ENCODE data around the gene INKA1. TPM values are rescaled to one million over a fixed set of nuclear protein-coding genes. Genes with fewer than 3 reads are reported as not detected.

The INKA1 gene
- total RNA-seq, 2 experiments from 2014 or later, result 7.9 to 12.8 TPM

DNA sequence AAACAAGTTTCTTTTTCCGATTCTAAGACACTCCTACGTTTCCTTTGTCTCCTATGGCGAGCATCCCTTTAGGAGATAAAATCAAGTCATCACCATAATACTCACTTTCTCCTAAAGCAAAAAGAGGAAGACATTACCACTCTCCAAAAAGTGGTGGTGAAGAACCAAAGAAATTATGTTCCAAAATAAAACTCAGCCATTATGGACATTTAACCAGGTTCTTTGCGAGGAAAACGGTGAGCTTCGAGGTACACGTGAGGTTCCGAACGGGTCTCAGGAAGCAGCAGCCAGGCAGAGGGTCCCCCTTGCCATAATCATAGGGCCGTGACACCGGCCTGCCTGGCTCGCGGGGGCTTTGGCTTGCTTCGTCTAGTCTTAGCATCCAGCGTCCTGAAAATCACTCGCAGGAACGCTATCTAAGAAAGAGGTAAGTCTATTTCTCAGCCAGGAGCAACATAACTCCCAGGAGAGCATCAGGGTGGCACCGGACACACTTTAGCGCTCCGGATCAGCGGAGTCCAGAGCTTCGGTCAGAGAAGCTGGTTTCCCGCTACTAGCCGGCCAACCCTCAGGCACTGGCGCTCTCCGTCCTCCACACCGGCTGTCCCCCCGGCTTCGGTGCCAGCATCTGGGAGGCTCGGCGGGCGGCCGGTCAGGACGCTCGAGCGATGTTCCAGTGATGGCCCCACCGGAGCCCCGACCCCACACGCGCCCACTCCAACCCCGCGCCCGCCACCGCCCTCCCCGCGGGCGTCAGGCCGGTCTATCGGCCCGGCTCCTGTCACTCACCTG, 17.3 kb upstream of the INKA1 start:
- Histone ChIP-seq H3K9me2 (ENCODE audit: insufficient read depth, low read length) (no peaks in the 10 kb centered on the region), H2AFZ (ENCODE audit: low read length) (peak overlapping the region; percentile 28), H3K4me2 (ENCODE audit: low read length) (peak overlapping the region; percentile 78), H3K79me2 (ENCODE audit: insufficient read depth, low read depth, low read length) (peaks cover 23% of the 10 kb centered on the region; the same call in 1 of the 2 replicates), H3K4me1 (ENCODE audit: insufficient read depth, low read length, poor library complexity, severe bottlenecking) (peaks cover 32% of the 10 kb centered on the region), H3K36me3 (ENCODE audit: insufficient read depth, low read length) (peaks cover 27% of the 10 kb centered on the region), H4K20me1 (ENCODE audit: insufficient read depth, low read length) (no peaks in the 10 kb centered on the region), H3K4me3 (ENCODE audit: low read depth, low read length, poor library complexity, severe bottlenecking) (peak overlapping the region; percentile 82), H3K27ac (ENCODE audit: low read depth, low read length, poor library complexity, severe bottlenecking) (no peak overlapping the region), H3K9me3 (ENCODE audit: low read length) (no peaks in the 10 kb centered on the region)
- peak; percentile 37 for DNase-seq (ENCODE audit: low spot score)
- ChIA-PET POLR2A (interaction anchor here (0.7 to 1.4 kb wide), 4 partner anchors 14 to 739 kb away, joined by 3 to 4 read pairs (median 3); no protein-coding TSS in a partner anchor), CTCF (ENCODE audit: unreplicated experiment) (no interaction called here)
- no TSS peak for BruUV-seq (replicated peaks)
- intact Hi-C loops (cut with micrococcal nuclease; ENCODE audit: unreplicated experiment), result loop anchor here (2.0 kb wide), 1 partner anchor 61 kb away; no protein-coding TSS in a partner anchor
- TF ChIP-seq, protein P1, sequence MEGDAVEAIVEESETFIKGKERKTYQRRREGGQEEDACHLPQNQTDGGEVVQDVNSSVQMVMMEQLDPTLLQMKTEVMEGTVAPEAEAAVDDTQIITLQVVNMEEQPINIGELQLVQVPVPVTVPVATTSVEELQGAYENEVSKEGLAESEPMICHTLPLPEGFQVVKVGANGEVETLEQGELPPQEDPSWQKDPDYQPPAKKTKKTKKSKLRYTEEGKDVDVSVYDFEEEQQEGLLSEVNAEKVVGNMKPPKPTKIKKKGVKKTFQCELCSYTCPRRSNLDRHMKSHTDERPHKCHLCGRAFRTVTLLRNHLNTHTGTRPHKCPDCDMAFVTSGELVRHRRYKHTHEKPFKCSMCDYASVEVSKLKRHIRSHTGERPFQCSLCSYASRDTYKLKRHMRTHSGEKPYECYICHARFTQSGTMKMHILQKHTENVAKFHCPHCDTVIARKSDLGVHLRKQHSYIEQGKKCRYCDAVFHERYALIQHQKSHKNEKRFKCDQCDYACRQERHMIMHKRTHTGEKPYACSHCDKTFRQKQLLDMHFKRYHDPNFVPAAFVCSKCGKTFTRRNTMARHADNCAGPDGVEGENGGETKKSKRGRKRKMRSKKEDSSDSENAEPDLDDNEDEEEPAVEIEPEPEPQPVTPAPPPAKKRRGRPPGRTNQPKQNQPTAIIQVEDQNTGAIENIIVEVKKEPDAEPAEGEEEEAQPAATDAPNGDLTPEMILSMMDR (conservative IDR thresholded peaks at IDR 0.05; ENCODE audit: low read length), result no peak
- TF ChIP-seq EZH2phosphoT487 (IDR thresholded peaks at IDR 0.05; ENCODE audit: borderline replicate concordance, low read depth, low read length), result no peak

- H3K4me3 ChIP-seq (ENCODE audit: low read depth, low read length, poor library complexity, severe bottlenecking), result peak within 1 kb of the TSS; percentile 82
- no peaks in the 10 kb centered on the region for H3K9me3 ChIP-seq (ENCODE audit: low read length)
- peaks cover 19% of the 10 kb centered on the region; the same call in 1 of the 2 replicates for H3K79me2 ChIP-seq (ENCODE audit: insufficient read depth, low read depth, low read length)
- DNase-seq (ENCODE audit: low spot score), result peak; percentile 100
- H4K20me1 ChIP-seq (ENCODE audit: insufficient read depth, low read length), result no peaks in the 10 kb centered on the region
- H3K4me1 ChIP-seq (ENCODE audit: insufficient read depth, low read length, poor library complexity, severe bottlenecking), result peaks cover 32% of the 10 kb centered on the region
- peaks cover 21% of the 10 kb centered on the region for H3K36me3 ChIP-seq (ENCODE audit: insufficient read depth, low read length)
- peak within 1 kb of the TSS; percentile 68 for H2AFZ ChIP-seq (ENCODE audit: low read length)
- intact Hi-C loops (cut with micrococcal nuclease; ENCODE audit: unreplicated experiment), result loop anchor here (2.0 kb wide), 1 partner anchor 62 kb away; no protein-coding TSS in a partner anchor
- no TSS peak for BruUV-seq (replicated peaks)
- TF ChIP-seq, protein P1 (conservative IDR thresholded peaks at IDR 0.05; ENCODE audit: low read length), result no peak
- TF ChIP-seq EZH2phosphoT487 (IDR thresholded peaks at IDR 0.05; ENCODE audit: borderline replicate concordance, low read depth, low read length), result no peak
- CTCF ChIA-PET (ENCODE audit: unreplicated experiment), result no interaction called here
- peak within 1 kb of the TSS; percentile 14 for H3K27ac ChIP-seq (ENCODE audit: low read depth, low read length, poor library complexity, severe bottlenecking)
- peak within 1 kb of the TSS; percentile 84 for H3K4me2 ChIP-seq (ENCODE audit: low read length)
- POLR2A ChIA-PET, result interaction anchor here (0.7 to 1.4 kb wide), 5 partner anchors 15 to 740 kb away, joined by 3 to 4 read pairs (median 3); partner anchors contain the start of gene INKA1
- no peaks in the 10 kb centered on the region for H3K9me2 ChIP-seq (ENCODE audit: insufficient read depth, low read length)
Measured at GRCh38 chr3:49786357-49787181, 16.5 kb upstream of the INKA1 start, which contains the start of gene IP6K1. TSS of gene IP6K1 (minus strand) at chr3:49786542. CDS start at chr3:49748040, 38,502 bp downstream.
